T1000 (cell line): ENCODE results near the gene CD48.
"Not testable (repeated sequence)": the region's sequence is repeated elsewhere in the genome, so short reads cannot be mapped to it uniquely, and the experiment has no call there.

Source experiments
- DNase-seq: peaks from one replicate; lab custom pipeline; 2025; ENCODE audit warnings: mixed read lengths; lab: John Stamatoyannopoulos, UW

CD48 gene

DNA sequence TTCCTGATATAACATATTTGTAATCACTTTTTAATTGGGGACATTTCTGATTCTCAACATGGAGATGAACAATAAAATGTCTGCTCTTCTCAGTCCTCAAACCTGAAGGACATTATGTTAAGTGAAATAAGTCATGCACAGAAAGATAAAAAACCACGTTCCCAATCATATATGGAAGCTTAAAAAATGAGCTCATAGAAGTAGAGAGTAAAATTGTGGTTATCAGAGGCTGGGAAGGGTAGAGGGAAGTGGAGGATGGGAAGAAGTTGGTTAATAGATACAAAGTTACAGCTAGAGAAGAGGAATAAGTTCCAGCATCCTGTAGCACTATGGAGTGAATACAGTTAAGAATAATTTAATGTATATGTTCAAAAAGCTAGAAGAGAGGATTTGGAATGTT lies 1.5 kb upstream of the CD48 start:
- DNase-seq = no peak

DNA sequence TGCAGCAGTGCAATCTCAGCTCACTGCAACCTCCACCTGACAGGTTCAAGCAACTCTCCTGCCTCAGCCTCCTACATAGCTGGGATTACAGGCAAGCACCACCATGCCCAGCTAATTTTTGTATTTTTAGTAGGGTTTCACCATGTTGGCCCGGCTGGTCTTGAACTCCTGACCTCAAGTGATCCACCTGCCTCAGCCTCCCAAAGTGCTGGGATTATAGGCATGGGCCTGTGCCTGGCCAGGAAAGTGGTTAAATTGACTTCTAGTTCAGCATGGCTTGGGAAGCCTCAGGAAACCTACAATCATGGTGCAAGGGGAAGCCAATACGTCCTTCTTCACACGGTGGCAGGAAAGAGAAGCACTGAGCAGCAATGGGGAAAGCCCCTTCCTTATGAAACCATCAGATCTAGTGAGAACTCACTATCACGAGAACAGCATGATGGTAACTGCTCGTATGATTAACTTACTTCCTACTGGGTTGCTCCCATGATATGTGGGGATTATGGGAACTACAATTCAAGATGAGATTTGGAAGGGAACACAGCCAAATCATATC lies 981 bp upstream of the CD48 start:
- DNase-seq = not testable (repeated sequence)

DNA sequence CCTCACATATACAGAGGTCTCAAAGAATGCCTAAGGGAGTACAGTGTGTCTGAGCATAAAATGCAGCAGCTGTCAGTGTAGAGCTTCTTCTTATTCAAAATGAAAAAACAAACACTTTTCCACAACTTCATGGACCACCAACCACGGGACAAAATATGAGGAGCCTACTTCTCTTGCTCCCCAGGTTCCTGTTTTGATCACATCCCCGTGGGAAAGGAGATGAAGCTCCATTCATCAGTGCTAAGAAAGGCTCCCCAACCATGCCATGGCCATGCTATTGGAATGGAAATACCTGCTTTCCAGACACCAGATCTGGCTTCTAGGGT lies 383 bp downstream of the CD48 start:
- no peak for DNase-seq

DNA sequence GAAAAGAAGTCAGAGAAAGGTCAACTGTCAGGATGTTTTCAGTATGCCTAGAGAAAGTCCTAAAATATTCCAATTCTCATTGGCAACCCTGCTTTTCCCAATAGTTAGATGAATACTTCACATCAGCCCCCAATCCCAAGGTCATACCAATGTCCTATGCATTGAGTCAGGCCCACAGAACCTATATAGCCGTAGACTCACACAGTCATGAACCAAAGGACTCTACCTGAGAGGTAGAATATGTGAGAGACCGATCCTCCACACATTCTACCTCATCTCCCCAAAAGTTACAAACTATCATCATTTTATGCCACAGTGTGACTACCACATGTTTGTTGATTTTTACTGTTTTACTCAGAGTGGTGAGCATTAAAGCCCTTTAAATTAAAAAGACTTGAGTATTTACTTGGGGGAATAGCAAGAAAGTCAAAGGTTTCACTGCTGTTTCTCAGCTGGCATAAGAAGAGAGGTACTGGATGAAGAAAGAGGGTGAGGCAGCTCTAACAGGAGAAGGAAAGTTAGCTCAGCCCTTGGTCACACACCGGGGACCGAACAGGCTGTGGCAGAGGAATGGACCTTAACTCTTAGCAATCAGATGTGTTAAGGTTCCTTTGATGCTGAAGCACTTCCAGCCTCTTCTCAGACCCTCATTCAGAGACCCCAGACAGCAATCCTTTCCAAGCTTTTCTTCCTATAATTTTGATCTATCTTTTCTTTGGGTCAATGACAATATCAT lies 937 bp downstream of the CD48 start:
- no peak for DNase-seq

DNA sequence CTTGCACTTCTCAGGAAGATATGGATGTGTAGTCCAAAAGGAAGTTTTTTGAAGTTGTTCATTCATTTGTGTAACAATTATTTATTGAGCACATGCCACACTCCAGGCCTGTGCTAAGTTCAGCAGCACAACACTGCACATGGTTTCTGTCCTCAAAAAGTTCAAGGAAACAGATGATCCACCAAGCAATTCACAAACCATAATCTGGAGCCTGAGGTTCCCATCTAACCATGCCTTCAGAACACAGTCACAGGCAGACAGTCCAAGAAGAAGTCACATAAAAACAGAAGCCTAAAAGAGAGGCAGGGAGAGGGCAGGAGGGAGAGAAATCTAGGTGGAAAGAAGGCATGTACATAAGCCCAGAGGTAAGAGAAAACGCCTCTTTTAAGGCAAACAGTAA lies 1.9 kb downstream of the CD48 start:
- DNase-seq = no peak

DNA sequence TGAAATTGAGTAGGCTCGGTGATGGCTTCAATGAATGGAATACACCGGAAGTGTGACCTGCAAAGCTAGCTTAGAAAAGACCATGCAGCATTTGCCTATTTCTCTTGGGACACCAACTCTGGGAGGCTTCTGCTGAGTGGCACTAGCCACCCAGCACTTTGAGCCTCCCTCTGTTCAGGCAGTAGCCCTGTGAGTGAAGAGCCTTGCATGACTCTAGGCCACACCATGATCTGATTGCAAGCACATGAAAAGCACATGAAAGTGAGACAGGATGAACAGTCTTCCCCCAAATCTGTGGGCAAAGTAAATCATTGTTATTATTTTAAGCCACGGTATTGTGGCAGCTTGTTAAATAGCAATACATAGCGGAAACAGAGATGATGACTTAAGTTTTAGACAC lies 2.8 kb downstream of the CD48 start:
- DNase-seq = no peak

DNA sequence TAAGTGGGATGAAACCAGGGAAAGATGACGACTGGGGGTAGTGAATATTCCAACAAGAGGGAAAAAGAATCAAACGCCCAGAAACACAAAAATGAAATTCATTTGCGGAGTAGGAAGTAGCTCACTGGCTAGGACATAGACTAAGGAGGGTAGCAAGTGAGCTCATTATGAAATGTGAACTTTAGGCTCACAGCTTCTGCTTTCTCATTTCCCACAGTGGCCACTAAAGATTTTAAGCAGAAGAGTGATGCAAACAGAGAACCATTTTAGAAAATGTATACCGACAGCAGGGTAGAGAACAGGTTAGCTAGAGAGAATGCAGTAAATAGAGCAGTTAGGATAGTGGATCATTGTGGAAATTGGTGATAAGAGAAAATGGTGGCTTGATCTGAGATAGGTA lies 3.5 kb downstream of the CD48 start:
- DNase-seq = no peak

DNA sequence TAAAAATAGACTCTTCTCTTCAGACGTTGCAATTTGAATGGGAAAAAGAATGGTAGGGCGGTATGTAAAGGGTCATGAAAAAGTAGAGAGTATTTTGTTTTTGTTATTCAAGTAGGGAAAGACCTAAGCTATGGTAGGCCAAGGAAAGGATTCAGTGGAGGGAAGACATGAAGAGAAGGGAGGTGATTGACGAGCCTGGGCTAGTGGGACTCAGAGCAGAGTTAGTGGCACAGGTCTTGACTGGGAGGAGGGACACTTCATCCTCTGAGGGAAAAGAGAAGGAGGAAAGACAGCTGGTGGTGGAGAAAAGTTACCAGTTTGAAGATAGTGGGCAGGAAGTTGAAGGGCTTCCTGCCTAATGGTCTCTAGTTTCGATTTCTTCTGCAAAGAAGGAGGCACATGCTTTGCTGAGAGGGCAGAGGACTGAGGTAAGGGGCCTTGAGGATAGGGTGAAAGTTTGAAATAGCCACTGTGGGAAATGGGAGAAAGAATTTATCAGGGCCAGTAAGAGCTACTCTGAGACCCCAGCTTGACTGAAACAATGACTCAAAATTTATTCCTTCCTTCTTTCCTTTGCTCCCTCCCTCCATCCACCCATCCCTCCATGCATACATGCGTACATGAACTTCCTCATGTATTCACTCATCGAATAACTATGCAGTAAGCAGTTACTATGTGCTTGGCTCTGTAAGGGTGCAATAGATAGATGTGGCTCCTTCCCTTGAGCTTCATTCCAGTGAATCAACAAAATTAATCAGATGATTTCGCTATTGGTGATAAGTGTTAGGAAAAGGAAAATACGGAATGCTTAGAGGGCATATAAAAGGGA lies 4.2 kb downstream of the CD48 start:
- no peak for DNase-seq

DNA sequence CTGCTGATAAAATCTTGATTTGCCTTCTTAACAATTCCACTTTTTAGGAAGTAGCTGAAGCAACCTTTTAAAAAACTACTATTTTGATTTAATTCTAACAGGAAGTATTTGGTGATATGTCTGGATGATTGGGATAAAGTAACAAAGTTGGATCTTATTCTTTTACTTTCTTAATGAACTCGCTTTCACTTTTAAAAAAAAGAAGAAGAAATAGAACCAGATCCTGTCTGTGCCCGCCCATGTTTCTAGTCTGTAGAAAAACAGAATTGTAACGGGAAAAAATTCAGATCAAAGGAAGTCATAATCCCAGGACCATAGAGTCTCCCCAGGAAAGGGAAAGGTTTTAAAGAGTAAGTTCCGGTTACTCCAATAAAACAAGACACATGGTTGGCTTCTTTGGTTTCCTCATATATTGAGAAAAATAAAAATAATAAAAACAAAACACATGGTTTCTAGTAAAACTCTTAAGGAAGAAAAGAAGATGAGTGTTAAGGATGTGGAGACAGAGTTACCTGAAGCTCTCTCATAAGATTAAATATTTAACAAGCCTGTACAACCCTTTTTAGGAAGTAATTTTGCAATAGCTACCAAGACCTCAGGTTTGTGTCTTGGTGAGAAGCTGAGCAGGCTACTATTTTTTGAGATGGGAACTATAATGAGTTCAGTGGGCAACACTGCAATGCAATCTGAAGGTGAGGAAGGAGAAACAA lies 4.9 kb downstream of the CD48 start:
- no peak for DNase-seq

DNA sequence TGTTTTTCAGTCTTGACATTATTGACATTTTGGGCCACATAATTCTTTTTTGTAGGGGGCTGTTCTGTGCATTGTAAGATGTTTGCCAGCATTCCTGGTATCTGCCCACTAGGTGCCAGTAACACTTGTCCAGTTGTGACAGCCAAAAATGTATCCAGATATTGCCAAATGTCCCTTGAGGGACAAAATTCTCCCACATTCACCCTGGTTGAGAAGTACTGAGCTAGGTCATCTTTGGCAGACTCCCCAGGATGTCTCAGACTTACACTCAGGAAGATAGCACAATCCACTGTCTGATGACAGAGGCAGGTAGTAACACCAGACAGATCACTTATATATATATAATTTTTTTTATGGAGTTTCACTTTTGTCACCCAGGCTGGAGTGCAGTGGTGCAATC lies 5.9 kb downstream of the CD48 start:
- no peak for DNase-seq

DNA sequence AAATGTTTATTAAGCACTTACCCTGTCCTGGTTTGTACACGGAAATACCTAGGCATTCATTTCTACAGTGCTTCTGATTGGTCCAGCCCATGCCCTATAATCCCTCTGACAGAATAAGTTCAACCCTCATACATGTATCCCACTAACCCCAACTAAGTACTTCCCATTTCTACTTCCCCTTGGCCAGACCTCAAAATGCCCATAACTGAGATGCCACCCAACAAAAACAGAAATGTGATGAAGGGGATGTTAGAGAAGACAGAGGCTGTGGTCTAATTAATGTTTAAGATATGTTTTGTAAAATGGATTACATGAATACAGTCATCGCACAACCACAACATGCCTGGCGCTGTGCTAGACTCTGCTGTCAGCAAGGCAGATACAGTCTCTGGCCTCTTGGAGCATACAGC lies 6.4 kb downstream of the CD48 start:
- not testable (repeated sequence) for DNase-seq

DNA sequence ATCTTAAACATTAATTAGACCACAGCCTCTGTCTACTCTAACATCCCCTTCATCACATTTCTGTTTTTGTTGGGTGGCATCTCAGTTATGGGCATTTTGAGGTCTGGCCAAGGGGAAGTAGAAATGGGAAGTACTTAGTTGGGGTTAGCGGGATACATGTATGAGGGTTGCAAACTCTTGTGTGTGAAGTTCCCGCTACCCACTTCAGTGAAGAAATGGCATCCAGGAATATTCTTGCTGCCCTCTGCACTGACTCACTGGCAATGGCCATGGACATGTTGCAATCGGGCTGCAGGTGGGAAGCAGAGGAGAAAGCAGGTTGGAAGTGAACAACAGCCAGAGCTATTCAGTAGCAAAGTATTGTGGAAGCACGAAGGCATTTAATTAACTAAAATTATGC lies 7.4 kb downstream of the CD48 start:
- DNase-seq = no peak

DNA sequence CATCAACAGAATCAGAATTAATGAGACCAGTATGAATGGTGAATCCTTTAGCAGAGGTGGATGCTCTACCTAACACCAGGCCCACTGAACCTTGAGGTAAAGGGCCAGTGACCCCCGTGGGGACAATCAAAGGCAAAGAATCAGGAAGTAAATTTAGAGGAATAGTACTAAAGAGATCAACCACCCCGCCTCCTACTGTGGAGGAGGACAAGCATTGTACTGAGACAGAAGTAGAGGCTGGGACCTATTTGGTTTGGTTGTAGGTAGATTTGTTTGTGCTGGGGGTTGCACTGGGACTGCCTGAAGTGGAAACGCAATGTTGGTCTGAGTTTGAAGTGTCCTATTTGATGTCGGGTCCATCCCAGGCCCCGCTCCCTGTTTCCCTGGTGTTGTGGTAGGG lies 9.5 kb downstream of the CD48 start:
- DNase-seq = no peak

DNA sequence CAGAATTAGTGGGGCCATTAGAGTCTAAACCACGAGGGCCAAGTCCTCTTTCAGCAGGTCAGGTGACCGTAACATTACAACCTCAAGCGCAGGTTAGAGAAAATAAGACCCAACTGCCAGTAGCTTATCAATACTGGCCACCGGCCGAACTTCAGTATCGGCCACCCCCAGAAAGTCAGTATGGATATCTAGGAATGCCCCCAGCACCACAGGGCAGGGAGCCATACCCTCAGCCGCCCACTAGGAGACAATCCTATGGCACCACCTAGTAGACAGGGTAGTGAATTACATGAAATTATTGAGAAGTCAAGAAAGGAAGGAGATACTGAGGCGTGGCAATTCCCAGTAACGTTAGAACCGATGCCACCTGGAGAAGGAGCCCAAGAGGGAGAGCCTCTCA lies 19.2 kb downstream of the CD48 start:
- DNase-seq = not testable (repeated sequence)

DNA sequence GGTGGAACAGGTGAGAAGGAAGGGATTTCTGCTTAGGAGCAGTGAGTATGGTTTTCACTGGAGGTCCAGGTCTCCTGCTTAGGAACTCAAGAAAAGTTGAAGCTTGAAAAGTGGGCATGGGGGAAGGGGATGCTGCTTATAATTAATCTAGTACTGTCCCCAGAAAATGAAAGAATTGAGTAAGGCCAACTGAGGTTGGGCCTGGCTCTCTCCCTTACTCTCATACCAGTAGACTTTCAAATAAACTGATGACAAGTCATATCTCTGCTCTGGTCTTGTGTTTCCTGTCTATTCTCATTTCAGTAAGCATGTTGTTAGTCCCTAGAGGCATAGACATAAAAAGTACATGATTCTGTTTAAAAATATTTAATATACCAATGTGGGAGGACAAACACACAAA lies 26.4 kb downstream of the CD48 start:
- DNase-seq = no peak

DNA sequence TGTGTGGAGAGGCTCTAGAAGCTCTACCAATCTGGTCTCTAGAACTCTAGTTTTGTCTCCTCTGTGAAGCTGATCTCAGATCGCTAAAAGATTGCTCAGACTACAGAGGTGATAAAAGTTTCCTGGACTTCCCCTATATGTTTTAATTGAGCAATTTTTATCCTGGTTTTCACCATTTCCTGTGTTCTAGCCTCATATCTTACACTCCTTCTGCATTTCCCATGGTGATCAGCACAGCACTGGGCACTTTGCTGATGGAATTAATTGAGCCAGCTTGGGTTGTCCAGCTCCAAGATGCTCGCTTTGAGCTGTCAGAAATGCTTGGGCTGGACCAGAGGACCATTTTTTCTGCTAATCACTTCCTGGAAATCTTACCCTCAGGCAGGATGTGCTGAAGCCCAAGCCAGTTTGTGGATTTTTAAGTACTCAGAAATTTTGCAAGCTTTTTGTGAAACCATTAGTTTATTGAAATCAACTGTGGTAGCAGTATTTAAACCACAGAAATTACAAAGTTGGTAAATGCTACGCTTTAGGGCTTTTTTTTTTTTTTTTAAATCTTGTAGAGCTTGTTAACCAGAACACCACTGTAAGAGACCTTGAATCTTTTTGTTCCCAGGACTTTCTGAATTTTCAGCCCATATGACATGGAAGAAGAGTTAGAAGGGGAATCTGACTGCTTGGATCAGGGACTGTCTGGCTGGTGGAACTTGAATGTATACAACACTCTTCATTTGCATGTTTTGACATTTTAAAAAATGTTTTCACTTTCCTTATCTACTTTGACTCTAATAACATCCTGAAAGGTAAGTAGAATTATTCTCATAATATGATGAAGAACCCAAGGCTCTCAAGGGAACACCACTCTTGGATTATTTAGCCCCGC lies 28.4 kb downstream of the CD48 start:
- DNase-seq = no peak

DNA sequence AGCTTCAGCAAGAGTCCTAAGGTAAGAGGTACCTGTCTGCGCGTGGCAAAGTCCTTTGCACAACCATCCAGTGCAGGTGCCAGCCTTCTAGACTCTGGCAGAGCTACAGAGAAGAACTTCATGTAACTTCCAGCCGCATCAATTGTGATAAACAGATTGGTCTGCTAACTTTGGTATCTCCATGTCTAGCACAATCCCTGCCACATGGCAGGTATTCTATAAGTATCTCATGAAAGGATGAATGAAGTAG lies 29.8 kb downstream of the CD48 start:
- no peak for DNase-seq

DNA sequence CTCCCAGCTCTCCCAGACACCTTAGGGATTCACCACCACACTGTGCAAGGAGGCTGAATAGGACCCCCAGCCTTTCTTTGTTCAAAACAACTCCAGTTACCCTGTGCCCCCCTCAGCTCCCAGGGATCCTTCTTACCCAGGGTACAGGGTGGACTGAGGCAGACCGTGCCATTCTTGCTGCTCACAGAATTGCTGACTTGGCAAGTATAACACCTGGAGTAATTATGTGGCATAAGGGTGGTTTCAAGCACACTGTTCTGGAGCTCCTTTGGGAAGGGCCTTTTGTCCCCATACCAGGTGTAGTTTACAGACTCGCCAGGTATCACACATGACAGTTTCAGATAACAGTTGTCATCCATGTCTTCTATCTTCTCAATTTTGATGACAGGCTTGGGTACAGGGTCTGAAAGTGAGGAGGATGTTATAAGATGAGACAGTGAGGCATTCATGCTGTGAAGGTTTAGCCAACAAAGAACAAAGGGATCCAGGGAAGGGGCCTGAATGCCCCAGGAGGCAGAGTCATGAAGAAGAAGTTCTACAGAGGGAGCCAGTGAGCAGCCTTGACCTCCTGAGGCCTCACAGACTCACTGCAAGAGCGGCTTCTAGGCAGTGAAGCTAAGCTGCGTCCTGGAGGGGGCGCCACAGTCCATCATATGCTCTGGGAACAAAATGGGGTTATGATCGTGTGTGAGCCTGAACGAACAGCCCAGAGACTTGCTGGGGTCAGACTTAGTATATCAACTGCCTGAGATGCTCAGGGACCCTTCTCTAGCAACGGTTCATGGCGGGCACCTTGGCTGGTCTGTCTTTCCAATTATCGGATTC lies 30.3 kb downstream of the CD48 start:
- no peak for DNase-seq

DNA sequence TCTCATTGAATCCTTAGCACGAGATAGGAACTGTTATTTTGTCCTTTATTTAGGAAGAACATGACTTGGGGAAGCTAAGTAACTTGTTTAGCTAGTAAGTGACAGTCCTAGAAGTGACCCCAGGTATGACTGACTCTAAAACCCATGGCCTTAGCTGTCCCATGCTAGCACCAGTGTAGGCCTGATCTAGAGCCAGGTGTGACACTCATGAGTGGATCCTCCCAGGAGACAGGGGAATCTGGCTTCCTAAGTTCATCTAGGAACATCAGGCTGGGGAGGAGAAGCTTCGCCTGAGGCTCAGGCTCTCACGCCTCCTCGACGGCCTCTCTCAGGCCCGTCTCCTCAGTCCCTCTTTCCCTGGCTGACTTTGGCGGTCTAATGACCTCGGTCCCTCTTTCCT lies 31.2 kb downstream of the CD48 start:
- DNase-seq = no peak

DNA sequence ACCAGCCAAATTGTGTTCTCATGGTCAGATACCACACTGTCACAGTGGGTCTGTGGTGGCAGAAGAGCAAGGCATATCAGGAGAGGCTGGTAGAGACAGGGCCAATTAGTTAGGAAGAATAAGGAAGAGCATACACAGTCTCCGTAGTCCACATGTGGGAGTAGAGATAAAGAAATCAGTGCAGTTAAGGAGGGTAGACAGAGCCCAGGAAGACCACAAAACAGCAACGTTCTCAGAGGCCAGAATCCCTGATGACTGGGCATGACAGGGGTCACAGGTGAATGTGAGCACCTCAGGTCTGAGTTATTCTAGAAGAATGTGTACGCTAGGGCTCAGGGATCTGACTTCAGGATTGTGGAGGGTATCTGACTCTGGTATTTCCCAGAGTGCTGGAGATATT lies 31.7 kb downstream of the CD48 start:
- no peak for DNase-seq
